ENCODE results near the gene ROR1.

ROR1 gene

GRCh38 chr1:64183395-64184002 is 409.7 kb downstream of the ROR1 start:
- no peak for TF ChIP-seq CTCF (IDR thresholded peaks at IDR 0.05; ENCODE audit: low read depth, low read length, missing control alignments)
- no peak overlapping the region for H3K4me3 ChIP-seq (replicated peaks; ENCODE audit: low read depth, low read length)
- DNase-seq (ENCODE audit: extremely low read depth, low read depth) = no peak

- no peak for TF ChIP-seq CTCF (IDR thresholded peaks at IDR 0.05; ENCODE audit: low read depth, low read length, missing control alignments)
- no peak overlapping the region for H3K4me3 ChIP-seq (replicated peaks; ENCODE audit: low read depth, low read length)
- DNase-seq (ENCODE audit: extremely low read depth, low read depth) = peak; percentile 73
These were observed 410.2 kb downstream of the ROR1 start for GRCh38 chr1:64184003-64184440.

- no peak overlapping the region for H3K4me3 ChIP-seq (replicated peaks; ENCODE audit: low read depth, low read length)
- no peak for TF ChIP-seq CTCF (IDR thresholded peaks at IDR 0.05; ENCODE audit: low read depth, low read length, missing control alignments)
- DNase-seq (ENCODE audit: extremely low read depth, low read depth) = no peak
These were observed 412.5 kb downstream of the ROR1 start for GRCh38 chr1:64186138-64186897.

GRCh38 chr1:64186898-64187280 is 413.1 kb downstream of the ROR1 start:
- DNase-seq (ENCODE audit: extremely low read depth, low read depth) = no peak
- no peak for TF ChIP-seq CTCF (IDR thresholded peaks at IDR 0.05; ENCODE audit: low read depth, low read length, missing control alignments)
- H3K4me3 ChIP-seq (replicated peaks; ENCODE audit: low read depth, low read length) = no peak overlapping the region

GRCh38 chr1:64187646-64188045 is 413.8 kb downstream of the ROR1 start:
- no peak for TF ChIP-seq CTCF (IDR thresholded peaks at IDR 0.05; ENCODE audit: low read depth, low read length, missing control alignments)
- H3K4me3 ChIP-seq (replicated peaks; ENCODE audit: low read depth, low read length) = no peak overlapping the region
- DNase-seq (ENCODE audit: extremely low read depth, low read depth) = no peak

- DNase-seq (ENCODE audit: extremely low read depth, low read depth) = no peak
- no peak overlapping the region for H3K4me3 ChIP-seq (replicated peaks; ENCODE audit: low read depth, low read length)
- TF ChIP-seq CTCF (IDR thresholded peaks at IDR 0.05; ENCODE audit: low read depth, low read length, missing control alignments) = no peak
These were observed 418.5 kb downstream of the ROR1 start for GRCh38 chr1:64192290-64192689.
